ENCODE measurements around the gene RELCH.

The RELCH gene

GRCh38 chr18:62347089-62347506 is 160.0 kb downstream of the RELCH start:
- Histone ChIP-seq H3K27ac (no peak overlapping the region), H3K27me3 (ENCODE audit: insufficient read depth, low read depth) (no peaks in the 10 kb centered on the region), H3K4me2 (no peak overlapping the region)

DNA sequence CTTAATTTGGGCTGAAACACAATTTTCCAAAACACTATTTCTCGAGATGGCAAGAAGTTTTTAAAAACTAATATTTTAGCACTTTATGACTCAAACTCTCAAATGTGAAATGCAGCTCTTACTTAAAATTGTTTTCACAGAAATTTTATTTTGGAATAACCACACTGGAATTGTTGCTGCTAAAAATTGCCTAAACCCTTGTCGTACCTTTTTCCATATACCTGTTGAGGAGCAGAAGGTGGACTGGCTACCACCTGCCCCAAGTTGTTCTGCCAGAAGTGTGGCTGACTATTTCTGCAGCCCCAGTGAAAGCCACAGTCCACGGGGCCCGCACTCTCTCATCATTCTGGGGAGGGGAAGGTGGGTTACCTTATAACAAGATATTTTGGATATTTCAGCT is 161.4 kb downstream of the RELCH start:
- H3K79me2 ChIP-seq (ENCODE audit: insufficient read depth, low read depth): no peaks in the 10 kb centered on the region
- H3K4me3 ChIP-seq (IDR thresholded peaks at IDR 0.05; ENCODE audit: insufficient read depth, low read depth, low read length): no peak overlapping the region
- H2AFZ ChIP-seq (ENCODE audit: low read depth): no peak overlapping the region
- no peaks in the 10 kb centered on the region for H3K36me3 ChIP-seq (ENCODE audit: insufficient read depth)
- TF ChIP-seq, protein P1, sequence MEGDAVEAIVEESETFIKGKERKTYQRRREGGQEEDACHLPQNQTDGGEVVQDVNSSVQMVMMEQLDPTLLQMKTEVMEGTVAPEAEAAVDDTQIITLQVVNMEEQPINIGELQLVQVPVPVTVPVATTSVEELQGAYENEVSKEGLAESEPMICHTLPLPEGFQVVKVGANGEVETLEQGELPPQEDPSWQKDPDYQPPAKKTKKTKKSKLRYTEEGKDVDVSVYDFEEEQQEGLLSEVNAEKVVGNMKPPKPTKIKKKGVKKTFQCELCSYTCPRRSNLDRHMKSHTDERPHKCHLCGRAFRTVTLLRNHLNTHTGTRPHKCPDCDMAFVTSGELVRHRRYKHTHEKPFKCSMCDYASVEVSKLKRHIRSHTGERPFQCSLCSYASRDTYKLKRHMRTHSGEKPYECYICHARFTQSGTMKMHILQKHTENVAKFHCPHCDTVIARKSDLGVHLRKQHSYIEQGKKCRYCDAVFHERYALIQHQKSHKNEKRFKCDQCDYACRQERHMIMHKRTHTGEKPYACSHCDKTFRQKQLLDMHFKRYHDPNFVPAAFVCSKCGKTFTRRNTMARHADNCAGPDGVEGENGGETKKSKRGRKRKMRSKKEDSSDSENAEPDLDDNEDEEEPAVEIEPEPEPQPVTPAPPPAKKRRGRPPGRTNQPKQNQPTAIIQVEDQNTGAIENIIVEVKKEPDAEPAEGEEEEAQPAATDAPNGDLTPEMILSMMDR (conservative IDR thresholded peaks at IDR 0.05; ENCODE audit: low read depth, low read length): no peak
- H3K27ac ChIP-seq: no peak overlapping the region
- H3K4me2 ChIP-seq: no peak overlapping the region
- H3K4me1 ChIP-seq (ENCODE audit: low read depth, poor library complexity, severe bottlenecking): peaks cover 12% of the 10 kb centered on the region
- no peaks in the 10 kb centered on the region for H4K20me1 ChIP-seq (ENCODE audit: insufficient read depth)
- no peak overlapping the region for H3K9ac ChIP-seq
- H3K27me3 ChIP-seq (ENCODE audit: insufficient read depth, low read depth): no peaks in the 10 kb centered on the region

More at GRCh38 chr18:62347089-62347506, 160.0 kb downstream of the RELCH start:
- TF ChIP-seq, protein P1 (conservative IDR thresholded peaks at IDR 0.05; ENCODE audit: low read depth, low read length): no peak
- Histone ChIP-seq H3K79me2 (ENCODE audit: insufficient read depth, low read depth) (no peaks in the 10 kb centered on the region), H3K4me1 (ENCODE audit: low read depth, poor library complexity, severe bottlenecking) (peaks cover 15% of the 10 kb centered on the region), H3K4me3 (IDR thresholded peaks at IDR 0.05; ENCODE audit: insufficient read depth, low read depth, low read length) (no peak overlapping the region), H4K20me1 (ENCODE audit: insufficient read depth) (no peaks in the 10 kb centered on the region), H2AFZ (ENCODE audit: low read depth) (no peak overlapping the region), H3K36me3 (ENCODE audit: insufficient read depth) (no peaks in the 10 kb centered on the region), H3K9ac (no peak overlapping the region)

DNA sequence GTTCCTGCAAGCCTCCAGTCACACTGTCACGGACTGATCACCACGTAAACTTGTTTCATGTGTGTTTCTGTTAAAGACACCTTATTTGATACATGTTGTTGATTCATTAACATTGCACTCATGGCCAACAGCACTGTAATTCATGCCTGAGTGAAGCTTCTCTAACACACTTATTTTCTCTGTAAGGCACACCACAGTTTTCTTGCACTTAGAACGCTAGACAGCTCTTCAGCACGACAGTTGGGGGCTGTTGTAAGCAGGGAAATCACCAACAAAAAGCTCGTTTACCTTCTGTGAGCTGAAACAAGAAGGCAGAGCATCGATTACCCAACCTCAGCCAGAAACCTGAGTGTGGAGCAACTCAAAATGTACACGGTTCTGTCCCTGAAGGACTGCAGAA is 166.1 kb downstream of the RELCH start:
- H3K4me3 ChIP-seq (IDR thresholded peaks at IDR 0.05; ENCODE audit: insufficient read depth, low read depth, low read length): no peak overlapping the region
- no peak overlapping the region for H3K4me2 ChIP-seq
- no peaks in the 10 kb centered on the region for H4K20me1 ChIP-seq (ENCODE audit: insufficient read depth)
- H3K27ac ChIP-seq: no peak overlapping the region
- H3K36me3 ChIP-seq (ENCODE audit: insufficient read depth): no peaks in the 10 kb centered on the region
- TF ChIP-seq, protein P1 (conservative IDR thresholded peaks at IDR 0.05; ENCODE audit: low read depth, low read length): no peak
- no peaks in the 10 kb centered on the region for H3K27me3 ChIP-seq (ENCODE audit: insufficient read depth, low read depth)
- no peaks in the 10 kb centered on the region for H3K79me2 ChIP-seq (ENCODE audit: insufficient read depth, low read depth)
- H3K4me1 ChIP-seq (ENCODE audit: low read depth, poor library complexity, severe bottlenecking): peaks cover 10% of the 10 kb centered on the region
- no peak overlapping the region for H2AFZ ChIP-seq (ENCODE audit: low read depth)
- no peak overlapping the region for H3K9ac ChIP-seq

DNA sequence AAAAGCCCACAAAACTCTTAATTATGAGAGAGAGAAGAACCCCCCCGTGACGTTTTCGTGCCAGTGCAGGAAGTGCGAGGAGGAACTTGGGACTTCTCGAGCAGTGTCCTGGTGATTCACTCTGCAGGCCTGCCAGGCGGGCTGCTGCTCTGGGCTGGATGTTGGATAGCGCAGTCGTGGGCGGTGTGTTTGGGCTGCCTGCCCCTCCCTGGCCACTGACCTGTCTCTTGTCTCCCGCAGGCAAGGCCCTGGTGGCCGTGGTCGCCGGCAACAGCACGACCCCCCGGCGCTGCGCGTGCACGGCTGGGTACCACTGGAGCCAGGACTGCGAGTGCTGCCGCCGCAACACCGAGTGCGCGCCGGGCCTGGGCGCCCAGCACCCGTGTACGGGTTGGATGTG is 167.1 kb downstream of the RELCH start:
- no peaks in the 10 kb centered on the region for H3K27me3 ChIP-seq (ENCODE audit: insufficient read depth, low read depth)
- H3K4me2 ChIP-seq: no peak overlapping the region
- no peaks in the 10 kb centered on the region for H3K79me2 ChIP-seq (ENCODE audit: insufficient read depth, low read depth)
- H3K36me3 ChIP-seq (ENCODE audit: insufficient read depth): no peaks in the 10 kb centered on the region
- no peaks in the 10 kb centered on the region for H4K20me1 ChIP-seq (ENCODE audit: insufficient read depth)
- H3K4me1 ChIP-seq (ENCODE audit: low read depth, poor library complexity, severe bottlenecking): peaks cover 10% of the 10 kb centered on the region
- no peak overlapping the region for H3K9ac ChIP-seq
- H2AFZ ChIP-seq (ENCODE audit: low read depth): no peak overlapping the region
- no peak overlapping the region for H3K27ac ChIP-seq
- no peak overlapping the region for H3K4me3 ChIP-seq (IDR thresholded peaks at IDR 0.05; ENCODE audit: insufficient read depth, low read depth, low read length)
- TF ChIP-seq, protein P1 (conservative IDR thresholded peaks at IDR 0.05; ENCODE audit: low read depth, low read length): no peak

All from KMS-11 (cell line).